ENCODE measurements around the gene COX10. TPM values are rescaled to one million over a fixed set of nuclear protein-coding genes. Genes with fewer than 3 reads are reported as not detected.
"Not testable (repeated sequence)": the region's sequence is repeated elsewhere in the genome, so short reads cannot be mapped to it uniquely, and the experiment has no call there.

COX10 gene
- 10 to 100 TPM in 1 of 3 donors, 1 to 10 TPM in 2; 4.0 to 17.5 (median 8.8) TPM for polyA plus RNA-seq

GRCh38 chr17:14069251-14070021 lies at the start of gene COX10:
COX10 (plus strand) TSS chr17:14069504; CDS start chr17:14069606, 102 bp downstream.
- WGBS, 3 donors = 1% methylated on average over 48 of the region's 48 CpGs

GRCh38 chr17:14021651-14022294 lies 47.5 kb upstream of the COX10 start:
- not testable (repeated sequence) for H3K27ac ChIP-seq (ENCODE audit: low read depth, low read length)
- 69 to 85% (median 84%) methylated on average over 4 to 6 of the region's 9 CpGs for WGBS, 3 donors

More at GRCh38 chr17:14069251-14070021, at the start of gene COX10:
- no peak within 1 kb of the TSS for H3K27ac ChIP-seq (ENCODE audit: low read depth, low read length)

- WGBS, 3 donors = 100% methylated on average over 1 of the region's 5 CpGs; no CpG with 5 or more reads in 1 of the 3 donors
- H3K27ac ChIP-seq (ENCODE audit: low read depth, low read length) = not testable (repeated sequence)
Measured at GRCh38 chr17:14029755-14030154, 39.5 kb upstream of the COX10 start.

- WGBS, 3 donors = 97 to 99% (median 98%) methylated on average over 3 of the region's 3 CpGs
- H3K27ac ChIP-seq (ENCODE audit: low read depth, low read length) = no peak overlapping the region
Measured at GRCh38 chr17:14032234-14032633, 37.1 kb upstream of the COX10 start.

GRCh38 chr17:14033166-14033565 lies 36.1 kb upstream of the COX10 start:
- 39 to 93% (median 91%) methylated on average over 4 of the region's 4 CpGs for WGBS, 3 donors

GRCh38 chr17:14037453-14037852 lies 31.9 kb upstream of the COX10 start:
- H3K27ac ChIP-seq (ENCODE audit: low read depth, low read length) = no peak overlapping the region
- WGBS, 3 donors = 88 to 93% (median 89%) methylated on average over 1 of the region's 1 CpG

More at GRCh38 chr17:14033166-14033565, 36.1 kb upstream of the COX10 start:
- no peak overlapping the region for H3K27ac ChIP-seq (ENCODE audit: low read depth, low read length)

GRCh38 chr17:14038206-14038605 lies 31.1 kb upstream of the COX10 start:
- whole genome bisulfite sequencing, 3 donors = 30 to 54% (median 50%) methylated on average over 1 of the region's 1 CpG

GRCh38 chr17:14042411-14042810 lies 26.9 kb upstream of the COX10 start:
- 89 to 95% (median 93%) methylated on average over 4 of the region's 4 CpGs for WGBS, 3 donors
- no peak overlapping the region for H3K27ac ChIP-seq (ENCODE audit: low read depth, low read length)

More at GRCh38 chr17:14038206-14038605, 31.1 kb upstream of the COX10 start:
- no peak overlapping the region for H3K27ac ChIP-seq (ENCODE audit: low read depth, low read length)

- no peak overlapping the region for H3K27ac ChIP-seq (ENCODE audit: low read depth, low read length)
- 50 to 97% (median 80%) methylated on average over 1 of the region's 1 CpG for WGBS, 3 donors
Measured at GRCh38 chr17:14044702-14045101, 24.6 kb upstream of the COX10 start.

- WGBS, 3 donors = 88 to 93% (median 89%) methylated on average over 6 of the region's 6 CpGs
- no peak overlapping the region for H3K27ac ChIP-seq (ENCODE audit: low read depth, low read length)
Measured at GRCh38 chr17:14046978-14047377, 22.3 kb upstream of the COX10 start.

GRCh38 chr17:14047591-14047990 lies 21.7 kb upstream of the COX10 start:
- H3K27ac ChIP-seq (ENCODE audit: low read depth, low read length) = no peak overlapping the region
- 65 to 86% (median 85%) methylated on average over 4 of the region's 4 CpGs for WGBS, 3 donors

- H3K27ac ChIP-seq (ENCODE audit: low read depth, low read length) = no peak overlapping the region
Measured at GRCh38 chr17:14048169-14048568, 21.1 kb upstream of the COX10 start.

- 87 to 97% (median 87%) methylated on average over 5 of the region's 5 CpGs for WGBS, 3 donors
- no peak overlapping the region for H3K27ac ChIP-seq (ENCODE audit: low read depth, low read length)
Measured at GRCh38 chr17:14050616-14051015, 18.7 kb upstream of the COX10 start.

GRCh38 chr17:14051692-14052091 lies 17.6 kb upstream of the COX10 start:
- WGBS, 3 donors = 83 to 97% (median 92%) methylated on average over 4 of the region's 4 CpGs
- H3K27ac ChIP-seq (ENCODE audit: low read depth, low read length) = no peak overlapping the region

- no peak overlapping the region for H3K27ac ChIP-seq (ENCODE audit: low read depth, low read length)
- 73 to 78% (median 78%) methylated on average over 6 of the region's 6 CpGs for WGBS, 3 donors
Measured at GRCh38 chr17:14052886-14053615, 16.3 kb upstream of the COX10 start.

- H3K27ac ChIP-seq (ENCODE audit: low read depth, low read length) = no peak overlapping the region
Measured at GRCh38 chr17:14057591-14057990, 11.7 kb upstream of the COX10 start.

GRCh38 chr17:14058051-14058450 lies 11.3 kb upstream of the COX10 start:
- H3K27ac ChIP-seq (ENCODE audit: low read depth, low read length) = no peak overlapping the region
- WGBS, 3 donors = 75 to 80% (median 75%) methylated on average over 2 of the region's 2 CpGs

- 81 to 100% (median 85%) methylated on average over 1 of the region's 1 CpG for WGBS, 3 donors
- H3K27ac ChIP-seq (ENCODE audit: low read depth, low read length) = no peak overlapping the region
Measured at GRCh38 chr17:14060706-14061105, 8.6 kb upstream of the COX10 start.

Data from adipose tissue (tissue), 3 donors.